ENCODE measurements around the gene SCNM1. TPM values are rescaled to one million over a fixed set of nuclear protein-coding genes. Genes with fewer than 3 reads are reported as not detected.

Gene SCNM1
- total RNA-seq, 2 donors from 2014 or later = 87.1 to 103 TPM

DNA sequence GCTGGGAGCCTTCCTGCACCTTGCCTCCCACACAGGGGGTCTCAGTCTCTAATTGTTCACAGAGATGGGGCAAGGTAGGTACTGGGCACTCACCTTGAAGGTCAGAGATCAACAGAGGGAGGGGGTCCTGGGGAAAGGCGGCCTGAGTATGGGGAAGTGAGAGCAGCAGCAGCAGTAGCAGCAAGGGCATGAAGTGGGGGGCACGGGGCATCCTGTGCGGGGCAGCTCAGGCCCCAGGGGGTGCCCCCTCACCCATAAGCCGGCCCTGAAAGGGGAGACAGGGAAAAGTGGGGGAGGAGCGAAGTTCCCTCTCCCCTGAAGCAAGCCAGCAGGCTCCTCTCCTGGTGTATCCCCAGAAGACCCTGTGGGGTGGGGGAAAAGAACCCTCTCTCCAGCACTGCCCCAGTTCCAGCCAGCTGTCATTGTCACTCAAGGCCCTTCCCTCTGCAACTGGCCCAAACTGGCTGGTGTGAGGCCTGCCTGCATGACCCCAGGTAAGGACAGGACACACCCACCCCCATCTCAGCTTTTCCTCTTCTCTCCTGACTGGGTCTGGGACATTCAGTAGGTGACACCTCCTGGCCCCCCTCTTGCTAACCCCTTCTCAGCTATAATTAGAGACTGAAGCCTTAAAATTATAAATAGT is 23.4 kb upstream of the SCNM1 start:
- no peak overlapping the region for H3K4me3 Mint-ChIP-seq
- no peaks in the 10 kb centered on the region for H3K27me3 Mint-ChIP-seq (ENCODE audit: low read depth)
- DNase-seq = no peak
- H3K9me3 Mint-ChIP-seq = no peaks in the 10 kb centered on the region
- no peak for ATAC-seq (replicated peaks in 1 of 2)
- H3K36me3 Mint-ChIP-seq (ENCODE audit: insufficient read depth in 2 of 2) = no peaks in the 10 kb centered on the region
- H3K4me1 Mint-ChIP-seq (ENCODE audit: low read depth) = peaks cover 14% of the 10 kb centered on the region
- H3K27ac Mint-ChIP-seq = no peak overlapping the region

DNA sequence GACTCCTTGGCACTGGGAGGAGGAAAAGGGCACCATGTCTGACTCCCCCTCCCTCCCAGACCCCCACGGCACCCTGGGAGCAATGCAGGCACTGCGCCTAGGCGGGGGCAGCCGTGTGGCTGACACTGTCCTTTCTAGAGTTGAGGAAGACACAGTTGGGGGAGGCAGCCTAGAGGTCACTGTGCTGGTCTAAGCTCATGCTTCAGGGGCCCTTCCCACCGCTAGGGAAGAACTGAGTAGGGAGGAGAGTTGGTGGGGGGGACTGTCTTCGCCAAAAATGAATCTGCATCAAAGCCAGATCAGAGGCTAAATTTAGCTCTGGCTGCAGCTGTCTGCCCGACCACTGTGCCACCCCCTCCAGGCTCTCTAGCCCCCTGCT is 22.9 kb upstream of the SCNM1 start:
- no peaks in the 10 kb centered on the region for H3K27me3 Mint-ChIP-seq (ENCODE audit: low read depth)
- H3K27ac Mint-ChIP-seq = no peak overlapping the region
- no peaks in the 10 kb centered on the region for H3K9me3 Mint-ChIP-seq
- H3K4me1 Mint-ChIP-seq (ENCODE audit: low read depth) = peaks cover 17% of the 10 kb centered on the region
- DNase-seq = no peak
- H3K36me3 Mint-ChIP-seq (ENCODE audit: insufficient read depth in 2 of 2) = no peaks in the 10 kb centered on the region
- ATAC-seq (replicated peaks in 1 of 2) = no peak
- no peak overlapping the region for H3K4me3 Mint-ChIP-seq

DNA sequence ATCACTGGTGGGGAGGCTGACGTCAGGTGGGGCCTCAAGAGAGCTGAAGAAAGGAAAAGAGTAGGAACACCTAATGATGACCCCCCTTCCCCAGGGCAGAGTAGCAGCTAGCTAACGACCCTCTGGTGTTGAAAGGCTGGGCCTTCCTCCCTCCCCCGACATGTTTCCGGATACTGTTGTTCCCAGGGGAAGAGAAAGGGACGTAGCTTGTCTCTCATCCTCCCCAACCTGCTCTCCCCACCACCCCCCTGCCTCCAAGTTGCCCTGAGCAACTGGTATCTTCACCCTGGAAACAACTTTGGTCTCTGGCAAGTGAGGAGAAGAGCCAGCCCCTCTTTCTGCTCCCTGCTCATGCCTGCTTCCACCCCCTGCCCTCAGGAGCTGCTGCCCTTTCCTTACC is 22.0 kb upstream of the SCNM1 start:
- Mint-ChIP-seq H3K4me3 (no peak overlapping the region), H3K27ac (no peak overlapping the region), H3K4me1 (ENCODE audit: low read depth) (peaks cover 17% of the 10 kb centered on the region), H3K27me3 (ENCODE audit: low read depth) (no peaks in the 10 kb centered on the region), H3K9me3 (no peaks in the 10 kb centered on the region), H3K36me3 (ENCODE audit: insufficient read depth in 2 of 2) (no peaks in the 10 kb centered on the region)
- DNase-seq = no peak
- no peak for ATAC-seq (replicated peaks in 1 of 2)

DNA sequence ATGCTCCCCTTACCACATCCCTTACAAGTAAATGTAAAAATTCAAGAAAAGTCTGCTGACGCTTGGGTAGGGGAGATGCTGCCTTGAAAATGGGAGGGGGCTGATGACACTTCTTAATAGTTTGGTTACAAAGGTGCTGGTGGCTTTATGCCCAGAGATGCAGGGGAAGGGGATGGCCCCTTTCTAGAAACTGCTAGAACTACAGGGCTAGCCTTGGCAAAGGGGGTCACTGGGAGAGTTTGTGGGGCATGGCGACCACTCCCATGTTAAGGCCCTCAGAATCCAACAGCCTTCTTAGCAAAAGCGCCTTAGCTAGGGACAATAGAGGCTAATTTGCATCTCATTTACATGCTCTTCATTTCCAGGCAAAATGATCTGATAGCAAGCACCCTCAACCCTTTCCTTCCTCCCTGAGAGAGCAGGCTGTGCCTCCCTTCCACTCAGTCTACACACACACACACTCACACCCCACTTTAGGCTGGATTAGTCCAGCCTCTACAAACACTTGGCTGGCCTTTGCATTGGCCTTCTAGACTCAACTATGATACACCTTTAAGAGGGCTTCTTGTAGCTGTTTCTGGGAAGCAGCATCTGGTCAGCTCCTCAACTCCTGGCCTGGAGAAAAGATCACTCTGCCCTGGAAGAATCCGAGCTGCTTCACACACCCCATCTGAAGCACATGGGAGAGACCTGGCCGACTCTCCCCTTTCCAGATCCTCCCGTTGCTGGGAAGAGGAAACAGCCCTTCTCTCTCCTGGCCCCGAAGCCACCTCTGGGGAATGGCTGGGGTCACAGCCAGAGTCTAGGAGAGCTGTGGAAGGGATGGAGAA is 21.3 kb upstream of the SCNM1 start:
- ATAC-seq (replicated peaks in 1 of 2) (no peak), DNase-seq (no peak)
- no peaks in the 10 kb centered on the region for H3K36me3 Mint-ChIP-seq (ENCODE audit: insufficient read depth in 2 of 2)
- no peak overlapping the region for H3K27ac Mint-ChIP-seq
- no peaks in the 10 kb centered on the region for H3K9me3 Mint-ChIP-seq
- H3K27me3 Mint-ChIP-seq (ENCODE audit: low read depth) = no peaks in the 10 kb centered on the region
- H3K4me1 Mint-ChIP-seq (ENCODE audit: low read depth) = peaks cover 17% of the 10 kb centered on the region
- H3K4me3 Mint-ChIP-seq = peak overlapping the region in 1 of 2 donors; percentile 94

DNA sequence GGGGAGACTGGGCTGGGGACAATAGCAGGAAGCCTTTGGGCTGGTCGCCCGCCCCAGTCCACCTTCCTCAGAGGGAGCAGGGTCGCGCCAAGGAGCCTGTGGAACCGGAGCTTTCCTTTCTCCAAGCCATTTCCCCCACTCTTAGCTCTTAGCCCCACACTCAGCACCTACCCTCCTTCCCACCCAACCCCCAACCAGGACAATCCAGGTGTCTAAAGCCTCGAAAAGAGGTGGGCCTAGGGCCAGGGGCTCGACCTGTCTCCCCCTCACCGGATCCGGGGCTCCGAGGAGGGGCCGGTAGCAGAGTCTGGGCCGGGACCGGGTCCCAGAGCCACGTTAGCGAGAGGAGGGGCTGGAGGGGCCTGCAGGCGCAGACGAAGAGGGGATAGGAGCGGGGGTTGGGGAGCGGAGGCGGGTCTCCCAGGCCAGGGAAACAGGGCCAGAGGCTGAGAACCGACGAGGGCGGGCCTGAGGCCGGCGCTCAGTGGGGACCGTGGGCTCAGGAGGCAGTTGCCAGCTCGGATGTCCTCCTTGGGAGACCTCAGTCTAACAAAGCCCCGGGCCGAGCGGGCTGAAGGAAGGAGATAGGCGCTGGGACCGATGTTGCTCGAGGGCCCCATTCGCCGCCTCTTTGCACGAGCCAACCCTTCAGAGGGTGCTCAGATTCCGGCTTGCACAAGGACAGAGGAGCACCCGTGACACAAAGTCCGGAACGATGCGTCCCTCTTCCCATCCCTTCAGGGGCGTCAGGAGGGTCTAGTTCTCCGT is 20.5 kb upstream of the SCNM1 start:
- Mint-ChIP-seq H3K4me1 (ENCODE audit: low read depth) (peaks cover 17% of the 10 kb centered on the region), H3K9me3 (no peaks in the 10 kb centered on the region), H3K36me3 (ENCODE audit: insufficient read depth in 2 of 2) (no peaks in the 10 kb centered on the region), H3K4me3 (peak overlapping the region; percentile 84 to 94), H3K27me3 (ENCODE audit: low read depth) (no peaks in the 10 kb centered on the region), H3K27ac (no peak overlapping the region)
- DNase-seq (peak in 1 of 2 donors; percentile 37), ATAC-seq (replicated peaks in 1 of 2) (no peak)

DNA sequence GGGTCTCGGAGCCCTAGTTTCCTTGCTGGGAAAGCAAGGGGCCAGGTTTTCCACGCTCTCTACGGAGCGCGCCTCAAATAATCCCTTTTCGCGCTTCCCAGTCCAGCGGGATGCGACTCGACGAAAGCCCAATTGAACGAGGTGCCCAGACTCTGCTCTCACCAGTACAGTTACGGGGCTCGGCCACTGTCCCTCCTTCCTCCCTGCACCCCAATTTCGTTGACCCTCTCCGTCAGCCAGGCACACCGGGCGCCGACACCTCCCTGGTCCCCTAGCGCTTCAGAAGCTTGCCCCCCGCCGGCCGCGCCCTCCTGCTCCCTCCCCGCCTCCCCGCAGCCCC is 19.9 kb upstream of the SCNM1 start:
- DNase-seq (no peak), ATAC-seq (replicated peaks in 1 of 2) (peak; percentile 7 to 25)
- Mint-ChIP-seq H3K36me3 (ENCODE audit: insufficient read depth in 2 of 2) (no peaks in the 10 kb centered on the region), H3K4me1 (ENCODE audit: low read depth) (peaks cover 17% of the 10 kb centered on the region), H3K4me3 (peak overlapping the region; percentile 84 to 94), H3K9me3 (no peaks in the 10 kb centered on the region), H3K27ac (no peak overlapping the region), H3K27me3 (ENCODE audit: low read depth) (no peaks in the 10 kb centered on the region)

DNA sequence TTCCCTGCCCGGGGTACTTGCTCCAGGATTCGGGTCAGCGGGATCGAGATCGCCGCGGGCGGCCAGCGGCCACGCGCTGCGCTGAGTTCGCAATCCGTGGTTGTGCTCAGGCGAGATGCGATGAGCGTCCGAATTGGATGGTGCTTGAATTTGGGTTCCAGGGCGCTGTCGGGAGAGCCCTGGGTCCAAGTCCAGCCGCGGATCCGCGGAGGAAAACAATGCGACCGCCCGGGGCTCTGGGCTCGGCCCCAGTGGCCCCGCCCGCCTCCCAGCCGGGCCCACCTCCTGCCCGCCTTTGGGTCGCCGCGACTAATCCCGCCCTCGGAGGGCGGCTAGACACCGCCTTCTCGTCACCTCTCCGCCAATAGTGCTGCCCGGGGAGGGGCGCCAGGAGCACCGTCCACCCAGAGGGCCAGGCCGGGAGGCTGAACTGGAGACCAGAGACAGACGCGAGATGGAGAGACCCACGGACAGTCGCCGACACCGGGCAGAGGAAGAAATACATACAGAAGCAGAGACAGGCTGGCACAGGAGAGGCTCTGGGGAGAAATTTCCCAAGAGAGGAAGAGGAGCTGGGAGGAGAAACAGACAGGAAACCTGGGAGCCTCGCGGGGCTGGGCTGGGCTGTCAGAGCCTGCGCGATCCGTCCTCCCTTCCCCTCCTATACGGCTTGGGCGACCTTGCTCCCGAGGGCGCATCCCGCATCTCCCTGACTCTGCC is 19.4 kb upstream of the SCNM1 start, which contains the start of gene SEMA6C:
Gene SEMA6C, minus strand, starts transcription at position 220 of the 720 bp plus-strand sequence. CDS start 4,010 bp downstream, outside the sequence.
- H3K4me1 Mint-ChIP-seq (ENCODE audit: low read depth) = peaks cover 17% of the 10 kb centered on the region
- peak within 1 kb of the TSS; percentile 4 for H3K27ac Mint-ChIP-seq
- H3K36me3 Mint-ChIP-seq (ENCODE audit: insufficient read depth in 2 of 2) = no peaks in the 10 kb centered on the region
- DNase-seq (peak; percentile 93 to 95), ATAC-seq (replicated peaks in 1 of 2) (peak; percentile 99 to 100)
- no peaks in the 10 kb centered on the region for H3K9me3 Mint-ChIP-seq
- no peaks in the 10 kb centered on the region for H3K27me3 Mint-ChIP-seq (ENCODE audit: low read depth)
- H3K4me3 Mint-ChIP-seq = peak within 1 kb of the TSS; percentile 84 to 94

DNA sequence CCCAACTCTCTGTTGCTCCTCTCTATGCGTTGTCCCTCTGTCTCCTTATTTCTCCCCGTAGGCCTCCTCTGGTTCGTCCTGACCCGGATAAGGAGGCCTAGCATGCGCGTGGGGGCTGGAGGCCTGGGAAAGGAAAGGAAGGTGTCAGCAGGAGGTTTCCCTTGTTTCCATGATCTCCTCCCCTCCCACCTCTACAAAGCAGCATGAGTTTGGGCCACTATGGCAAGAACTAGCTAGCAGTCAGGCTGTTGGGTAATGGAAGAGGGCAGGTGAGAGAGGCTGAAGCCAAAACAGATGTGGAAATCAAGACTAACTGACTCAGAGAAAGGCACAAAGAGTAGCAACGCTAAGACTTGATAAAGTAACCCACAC is 18.8 kb upstream of the SCNM1 start:
- Mint-ChIP-seq H3K4me3 (peak overlapping the region; percentile 84 to 94), H3K36me3 (ENCODE audit: insufficient read depth in 2 of 2) (no peaks in the 10 kb centered on the region), H3K27me3 (ENCODE audit: low read depth) (no peaks in the 10 kb centered on the region), H3K27ac (no peak overlapping the region), H3K9me3 (no peaks in the 10 kb centered on the region), H3K4me1 (ENCODE audit: low read depth) (peaks cover 17% of the 10 kb centered on the region)
- DNase-seq (no peak), ATAC-seq (replicated peaks in 1 of 2) (no peak)

DNA sequence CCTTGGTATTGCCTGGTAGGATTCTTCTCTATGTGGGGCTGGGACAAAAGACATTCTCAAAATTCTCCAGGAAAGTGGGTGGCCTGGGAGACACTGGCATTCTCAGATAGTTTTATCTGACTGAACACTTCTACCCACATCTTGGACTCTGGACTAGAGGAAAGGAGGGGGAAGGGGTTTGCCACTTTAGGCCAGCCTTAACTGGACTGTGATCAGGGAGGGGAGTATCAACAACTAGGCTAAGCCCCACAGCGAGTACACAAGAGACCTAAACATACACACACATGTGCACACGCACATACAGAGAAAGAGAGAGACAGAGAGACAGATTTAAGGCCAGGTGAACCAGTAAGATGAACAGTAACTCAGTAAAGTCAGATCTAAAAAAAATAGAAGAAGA is 18.3 kb upstream of the SCNM1 start:
- peaks cover 17% of the 10 kb centered on the region for H3K4me1 Mint-ChIP-seq (ENCODE audit: low read depth)
- ATAC-seq (replicated peaks in 1 of 2) = no peak
- no peaks in the 10 kb centered on the region for H3K36me3 Mint-ChIP-seq (ENCODE audit: insufficient read depth in 2 of 2)

DNA sequence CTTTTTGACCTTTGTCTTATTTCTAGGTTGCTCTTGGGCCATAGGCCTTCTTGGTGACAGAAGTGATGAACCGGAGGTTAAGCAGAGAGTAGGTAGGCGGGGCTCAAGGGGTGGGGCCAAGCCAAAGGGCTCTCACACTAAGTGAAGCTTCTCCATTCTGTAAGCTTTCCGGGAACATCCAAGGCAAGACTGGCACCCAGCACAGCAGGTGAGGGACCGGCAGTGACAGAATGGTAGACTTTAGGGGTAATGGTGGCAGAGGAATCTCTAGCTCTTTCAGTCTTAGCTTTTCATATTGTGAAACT is 9.5 kb upstream of the SCNM1 start, which contains the start of gene TNFAIP8L2:
Gene TNFAIP8L2, plus strand, starts transcription at position 135 of the 305 bp plus-strand sequence. CDS start 2,049 bp downstream, outside the sequence.
- peak within 1 kb of the TSS; percentile 99 for H3K27ac Mint-ChIP-seq
- peak; percentile 86 for ATAC-seq (replicated peaks in 1 of 2)
- H3K27me3 Mint-ChIP-seq (ENCODE audit: low read depth) = no peaks in the 10 kb centered on the region
- no peaks in the 10 kb centered on the region for H3K9me3 Mint-ChIP-seq
- peaks cover 14 to 20% of the 10 kb centered on the region in 2 donors for H3K36me3 Mint-ChIP-seq (ENCODE audit: insufficient read depth in 2 of 2)
- H3K4me3 Mint-ChIP-seq = peak within 1 kb of the TSS; percentile 94 to 99
- peak; percentile 83 to 90 for DNase-seq
- H3K4me1 Mint-ChIP-seq (ENCODE audit: low read depth) = peaks cover 59% of the 10 kb centered on the region

More for the DNA sequence above, 18.3 kb upstream of the SCNM1 start:
- DNase-seq = no peak
- Mint-ChIP-seq H3K9me3 (no peaks in the 10 kb centered on the region), H3K27me3 (ENCODE audit: low read depth) (no peaks in the 10 kb centered on the region), H3K27ac (no peak overlapping the region), H3K4me3 (peak overlapping the region in 1 of 2 donors; percentile 45)

DNA sequence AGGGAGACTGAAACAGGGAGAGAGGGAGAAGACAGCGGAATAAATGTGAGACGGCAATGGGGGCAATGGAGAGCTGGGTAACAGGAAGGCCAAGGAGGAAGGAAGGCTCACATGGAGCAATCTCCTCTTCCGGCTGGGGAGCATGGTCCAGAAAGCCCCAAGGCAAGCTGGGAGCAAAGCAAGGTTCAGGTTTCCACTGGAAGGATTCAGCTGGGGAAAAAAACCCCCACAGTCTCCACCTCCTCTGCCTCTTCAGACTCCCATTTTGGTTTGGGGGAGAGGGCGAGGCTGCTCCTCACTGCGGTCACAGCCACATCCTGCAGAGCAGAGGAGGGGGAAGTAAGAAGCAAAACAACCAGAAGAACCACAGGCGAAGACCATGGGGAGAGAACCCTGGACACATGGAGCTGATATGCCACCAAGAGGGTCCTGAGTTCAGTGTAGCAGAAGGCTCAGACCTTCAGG is 8.8 kb upstream of the SCNM1 start:
- Mint-ChIP-seq H3K4me1 (ENCODE audit: low read depth) (peaks cover 66% of the 10 kb centered on the region), H3K27me3 (ENCODE audit: low read depth) (no peaks in the 10 kb centered on the region), H3K9me3 (no peaks in the 10 kb centered on the region), H3K36me3 (ENCODE audit: insufficient read depth in 2 of 2) (peaks cover 14 to 20% of the 10 kb centered on the region in 2 donors), H3K4me3 (peak overlapping the region; percentile 94 to 99), H3K27ac (peak overlapping the region; percentile 99)
- ATAC-seq (replicated peaks in 1 of 2) (peak; percentile 54 to 59), DNase-seq (peak; percentile 73 to 79)

DNA sequence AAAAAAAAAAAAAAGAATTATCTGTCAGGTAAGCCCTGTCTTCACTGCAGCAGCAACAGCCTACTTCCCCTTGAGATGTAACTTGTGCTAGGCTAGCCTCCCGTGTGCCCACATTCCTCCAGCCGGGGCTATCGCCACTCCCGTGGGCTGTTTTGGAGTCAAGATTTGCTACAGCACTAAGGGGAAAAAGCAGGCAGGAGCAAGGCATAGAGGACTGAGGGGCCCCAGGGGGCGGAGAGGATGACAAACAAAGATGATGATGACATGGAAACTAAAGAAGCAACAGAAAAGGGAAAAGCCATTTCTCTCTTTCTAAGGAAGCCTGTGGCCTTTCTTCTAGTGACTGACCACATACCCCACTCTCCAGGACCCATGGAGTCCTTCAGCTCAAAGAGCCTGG is 7.6 kb upstream of the SCNM1 start:
- H3K4me3 Mint-ChIP-seq = peak overlapping the region; percentile 94 to 99
- H3K9me3 Mint-ChIP-seq = no peaks in the 10 kb centered on the region
- ATAC-seq (replicated peaks in 1 of 2) (peak; percentile 43 to 50), DNase-seq (peak; percentile 66 to 73)
- H3K36me3 Mint-ChIP-seq (ENCODE audit: insufficient read depth in 2 of 2) = peaks cover 14 to 20% of the 10 kb centered on the region in 2 donors
- H3K27me3 Mint-ChIP-seq (ENCODE audit: low read depth) = no peaks in the 10 kb centered on the region
- peaks cover 75% of the 10 kb centered on the region for H3K4me1 Mint-ChIP-seq (ENCODE audit: low read depth)
- H3K27ac Mint-ChIP-seq = peak overlapping the region; percentile 99
